ENCODE results near the gene NCAM1. TPM values are rescaled to one million over a fixed set of nuclear protein-coding genes. Genes with fewer than 3 reads are reported as not detected.

The NCAM1 gene
- total RNA-seq, 1 experiment from 2014 or later, result 5.9 TPM

GRCh38 chr11:113281052-113281725 is 320.0 kb downstream of the NCAM1 start:
- H3K27ac Mint-ChIP-seq, result no peak overlapping the region
- ChIA-PET POLR2A (no interaction called here), CTCF (no interaction called here)
- no peak for TF ChIP-seq ATF1 (CRISPR knock-in tag; IDR thresholded peaks at IDR 0.05)
- no peak for TF ChIP-seq ZNF671 (CRISPR knock-in tag; IDR thresholded peaks at IDR 0.05)
- TF ChIP-seq ZSCAN18 (CRISPR knock-in tag; IDR thresholded peaks at IDR 0.05), result no peak
- TF ChIP-seq GRHL2 (CRISPR knock-in tag; IDR thresholded peaks at IDR 0.05; ENCODE audit: insufficient replicate concordance, severe bottlenecking), result no peak
- no peak for TF ChIP-seq ZNF396 (CRISPR knock-in tag; IDR thresholded peaks at IDR 0.05; ENCODE audit: borderline replicate concordance)
- TF ChIP-seq CREM (CRISPR knock-in tag; IDR thresholded peaks at IDR 0.05), result no peak
- ATAC-seq (no peak), DNase-seq (ENCODE audit: low spot score) (no peak)
- no peak overlapping the region for H3K4me3 Mint-ChIP-seq
- H3K4me1 Mint-ChIP-seq, result no peaks in the 10 kb centered on the region
- no peaks in the 10 kb centered on the region for H3K27me3 Mint-ChIP-seq (ENCODE audit: low read depth)
- no peaks in the 10 kb centered on the region for H3K36me3 Mint-ChIP-seq
- H3K9me3 Mint-ChIP-seq, result no peaks in the 10 kb centered on the region

GRCh38 chr11:113282898-113283437 is 321.7 kb downstream of the NCAM1 start:
- TF ChIP-seq TEAD4 (CRISPR knock-in tag; IDR thresholded peaks at IDR 0.05) (no peak), RORB (CRISPR knock-in tag; IDR thresholded peaks at IDR 0.05) (no peak), ZBTB21 (CRISPR knock-in tag; IDR thresholded peaks at IDR 0.05; ENCODE audit: borderline replicate concordance) (no peak), JUN (CRISPR knock-in tag; IDR thresholded peaks at IDR 0.05) (no peak), CREM (CRISPR knock-in tag; IDR thresholded peaks at IDR 0.05) (no peak), FOXP1 (CRISPR knock-in tag; IDR thresholded peaks at IDR 0.05; ENCODE audit: borderline replicate concordance) (no peak), ELF4 (CRISPR knock-in tag; IDR thresholded peaks at IDR 0.05; ENCODE audit: low read depth) (no peak), FOXJ3 (CRISPR knock-in tag; IDR thresholded peaks at IDR 0.05; ENCODE audit: borderline replicate concordance) (no peak), NFE2L1 (CRISPR knock-in tag; IDR thresholded peaks at IDR 0.05) (no peak), ZNF317 (CRISPR knock-in tag; IDR thresholded peaks at IDR 0.05; ENCODE audit: borderline replicate concordance, low read depth) (no peak), ETV6 (CRISPR knock-in tag; IDR thresholded peaks at IDR 0.05) (no peak), KAT7 (CRISPR knock-in tag; IDR thresholded peaks at IDR 0.05; ENCODE audit: borderline replicate concordance) (no peak), TCF7 (CRISPR knock-in tag; IDR thresholded peaks at IDR 0.05; ENCODE audit: low read depth) (no peak), AR (CRISPR knock-in tag; IDR thresholded peaks at IDR 0.05) (no peak)
- POLR2A ChIA-PET, result no interaction called here
- no peak overlapping the region for H3K27ac Mint-ChIP-seq
- DNase-seq (ENCODE audit: low spot score) (no peak), ATAC-seq (no peak)
- H3K27me3 Mint-ChIP-seq (ENCODE audit: low read depth), result no peaks in the 10 kb centered on the region; the same call in 1 of the 2 replicates
- CTCF ChIA-PET, result no interaction called here
- no peaks in the 10 kb centered on the region for H3K36me3 Mint-ChIP-seq
- H3K4me3 Mint-ChIP-seq, result no peak overlapping the region
- H3K9me3 Mint-ChIP-seq, result no peaks in the 10 kb centered on the region
- H3K4me1 Mint-ChIP-seq, result no peaks in the 10 kb centered on the region

- no peak for TF ChIP-seq ERG (CRISPR knock-in tag; IDR thresholded peaks at IDR 0.05)
- no peak for TF ChIP-seq E2F4 (CRISPR knock-in tag; IDR thresholded peaks at IDR 0.05; ENCODE audit: borderline replicate concordance, low read depth)
- ATAC-seq, result no peak
- Mint-ChIP-seq H3K36me3 (no peaks in the 10 kb centered on the region), H3K27me3 (ENCODE audit: low read depth) (no peaks in the 10 kb centered on the region; the same call in 1 of the 2 replicates), H3K9me3 (no peaks in the 10 kb centered on the region), H3K4me3 (no peak overlapping the region), H3K4me1 (no peaks in the 10 kb centered on the region), H3K27ac (no peak overlapping the region)
- CTCF ChIA-PET, result no interaction called here
- POLR2A ChIA-PET, result no interaction called here
- DNase-seq (ENCODE audit: low spot score), result no peak
These were observed 322.7 kb downstream of the NCAM1 start for GRCh38 chr11:113283881-113284280.
